ENCODE data around the gene RHAG. TPM values are rescaled to one million over a fixed set of nuclear protein-coding genes. Genes with fewer than 3 reads are reported as not detected.

The RHAG gene
- total and polyA plus RNA-seq, 9 donors = 0.40 to 0.43 TPM; not detected in 7

GRCh38 chr6:49576618-49577017 lies 60.0 kb downstream of the RHAG start:
- DNase-seq = no peak
- intact Hi-C loops (cut with DNase I) = no loop called here
- H3K27me3 ChIP-seq = no peaks in the 10 kb centered on the region
- TF ChIP-seq EP300 (IDR thresholded peaks at IDR 0.05) = no peak
- TF ChIP-seq POLR2A (IDR thresholded peaks at IDR 0.05) = no peak
- TF ChIP-seq CTCF (IDR thresholded peaks at IDR 0.05) = no peak
- H3K4me3 ChIP-seq = no peak overlapping the region
- WGBS, 3 donors = 78 to 96% (median 88%) methylated on average over 1 of the region's 1 CpG
- no peaks in the 10 kb centered on the region for H3K36me3 ChIP-seq
- no peaks in the 10 kb centered on the region for H3K4me1 ChIP-seq (ENCODE audit: insufficient read depth)
- H3K27ac ChIP-seq = no peak overlapping the region
- no peaks in the 10 kb centered on the region for H3K9me3 ChIP-seq

GRCh38 chr6:49570474-49571079 lies 66.1 kb downstream of the RHAG start:
- Histone ChIP-seq H3K9me3 (no peaks in the 10 kb centered on the region), H3K36me3 (no peaks in the 10 kb centered on the region), H3K27me3 (no peaks in the 10 kb centered on the region), H3K27ac (no peak overlapping the region), H3K4me1 (ENCODE audit: insufficient read depth) (no peaks in the 10 kb centered on the region), H3K4me3 (no peak overlapping the region)
- TF ChIP-seq POLR2A (IDR thresholded peaks at IDR 0.05) (no peak), CTCF (IDR thresholded peaks at IDR 0.05) (no peak), EP300 (IDR thresholded peaks at IDR 0.05) (no peak)
- intact Hi-C loops (cut with DNase I) = no loop called here
- DNase-seq = no peak
- 26 to 31% (median 27%) methylated on average over 6 of the region's 6 CpGs for WGBS, 3 donors

- intact Hi-C loops (cut with DNase I) = no loop called here
- TF ChIP-seq CTCF (IDR thresholded peaks at IDR 0.05) = no peak
- TF ChIP-seq EP300 (IDR thresholded peaks at IDR 0.05) = no peak
- TF ChIP-seq POLR2A (IDR thresholded peaks at IDR 0.05) = no peak
- 79 to 82% (median 81%) methylated on average over 10 of the region's 10 CpGs for WGBS, 3 donors
- Histone ChIP-seq H3K36me3 (no peaks in the 10 kb centered on the region), H3K9me3 (no peaks in the 10 kb centered on the region), H3K27me3 (no peaks in the 10 kb centered on the region), H3K27ac (no peak overlapping the region), H3K4me1 (ENCODE audit: insufficient read depth) (no peaks in the 10 kb centered on the region), H3K4me3 (no peak overlapping the region)
- DNase-seq = peak in 2 of 5 donors; percentile 14 to 17
Observed at GRCh38 chr6:49565855-49566254, 70.8 kb downstream of the RHAG start.

GRCh38 chr6:49565261-49565660 lies 71.4 kb downstream of the RHAG start:
- H3K27ac ChIP-seq = no peak overlapping the region
- no peaks in the 10 kb centered on the region for H3K36me3 ChIP-seq
- DNase-seq = no peak
- intact Hi-C loops (cut with DNase I) = no loop called here
- TF ChIP-seq EP300 (IDR thresholded peaks at IDR 0.05) (no peak), CTCF (IDR thresholded peaks at IDR 0.05) (no peak), POLR2A (IDR thresholded peaks at IDR 0.05) (no peak)
- 36 to 58% (median 53%) methylated on average over 2 of the region's 2 CpGs for WGBS, 3 donors
- no peaks in the 10 kb centered on the region for H3K9me3 ChIP-seq
- H3K4me1 ChIP-seq (ENCODE audit: insufficient read depth) = no peaks in the 10 kb centered on the region
- no peak overlapping the region for H3K4me3 ChIP-seq
- H3K27me3 ChIP-seq = no peaks in the 10 kb centered on the region
